Right lobe of liver (tissue), 4 donors: ENCODE data around the gene ANKRD31.

Source experiments
- CTCF ChIP-seq, 4 donors: fragments of 200-600 bp in 3 of 4; fragments of 450-650 bp in 1 of 4; IDR thresholded peaks; one replicate each; pipeline versions ENCODE4 v1.5.1 to v1.8.0; 2016 to 2022; ENCODE audit warnings: antibody characterized with exemption in 4 of 4, mild to moderate bottlenecking in 2 of 4
- POLR2A ChIP-seq: fragments of 450-650 bp; IDR thresholded peaks from one replicate; pipeline ENCODE4 v1.6.1; 2017; ENCODE audit warnings: antibody characterized with exemption, mild to moderate bottlenecking
- donor health status: DM: no; HTN: no; CAD: no.
- donor health status: DM: no; HTN: no; CAD: no.
- donor health status: DM: no; HTN: yes; CAD: no.

GRCh38 chr5:75274486-75274885, 37.8 kb upstream of the ANKRD31 start:
- TF ChIP-seq CTCF (IDR thresholded peaks at IDR 0.05) (no peak), POLR2A (no peak)
